HepG2 (cell line): ENCODE data around the gene SLC5A6. TPM values are rescaled to one million over a fixed set of nuclear protein-coding genes. Genes with fewer than 3 reads are reported as not detected.

Experiments
- ARID2 ChIP-seq: sonication (generic); formaldehyde crosslinking; IDR thresholded peaks from 2 replicates; pipeline ENCODE4 v1.8.1; 2022; ENCODE audit warnings: mild to moderate bottlenecking, missing genetic modification reagents, borderline replicate concordance
- ARNT2 ChIP-seq: sonication (generic); formaldehyde crosslinking; IDR thresholded peaks from 2 replicates; pipeline ENCODE4 v1.8.0; 2022; ENCODE audit warnings: mild to moderate bottlenecking, low read depth, missing genetic modification reagents, moderate library complexity
- GTF3A ChIP-seq: sonication (generic); formaldehyde crosslinking; conservative IDR thresholded peaks from 2 replicates; pipeline ENCODE4 v1.4.0; 2020; ENCODE audit warnings: mild to moderate bottlenecking, missing genetic modification reagents
- MED13 ChIP-seq: sonication (generic); formaldehyde crosslinking; IDR thresholded peaks from 2 replicates; pipeline ENCODE4 v1.5.0; 2020; ENCODE audit warnings: missing genetic modification reagents
- NCOA5 ChIP-seq: sonication (generic); formaldehyde crosslinking; IDR thresholded peaks from 2 replicates; pipeline ENCODE4 v1.4.0; 2020; ENCODE audit warnings: missing genetic modification reagents
- PITX1 ChIP-seq: sonication (generic); formaldehyde crosslinking; IDR thresholded peaks from 2 replicates; pipeline ENCODE4 v1.5.1; 2020; ENCODE audit warnings: mild to moderate bottlenecking, missing genetic modification reagents
- RXRB ChIP-seq: IDR thresholded peaks from 2 replicates; pipeline ENCODE4 v1.6.1; 2016; ENCODE audit warnings: borderline replicate concordance, missing genetic modification reagents, missing compliant biosample characterization
- SCMH1 ChIP-seq: sonication (generic); formaldehyde crosslinking; IDR thresholded peaks from 2 replicates; pipeline ENCODE4 v1.9.0; 2021; ENCODE audit warnings: missing genetic modification reagents, mild to moderate bottlenecking, borderline replicate concordance
- SOX6 ChIP-seq, 2 experiments: fragments of 450-650 bp in 1 of 2; sonication (generic) in 1 of 2; formaldehyde crosslinking in 1 of 2; IDR thresholded peaks; 2 replicates each; pipeline versions ENCODE4 v1.4.0 to v1.6.1; 2017 to 2020; ENCODE audit warnings: antibody characterized with exemption in 1 of 2, mild to moderate bottlenecking in 1 of 2, missing genetic modification reagents in 1 of 2
- TBP ChIP-seq: sonication (generic); formaldehyde crosslinking; IDR thresholded peaks from 2 replicates; pipeline ENCODE4 v1.5.0; 2020; ENCODE audit warnings: missing genetic modification reagents
- ZBTB46 ChIP-seq: sonication (generic); formaldehyde crosslinking; IDR thresholded peaks from 2 replicates; pipeline ENCODE4 v1.4.0; 2020; ENCODE audit warnings: mild to moderate bottlenecking, missing genetic modification reagents, borderline replicate concordance
- ZHX1 ChIP-seq: sonication (generic); formaldehyde crosslinking; IDR thresholded peaks from 2 replicates; pipeline ENCODE4 v1.8.1; 2022; ENCODE audit warnings: low read depth, mild to moderate bottlenecking, missing genetic modification reagents
- ZNF318 ChIP-seq: sonication (generic); formaldehyde crosslinking; IDR thresholded peaks from 2 replicates; pipeline ENCODE4 v1.4.0; 2020; ENCODE audit warnings: mild to moderate bottlenecking, missing genetic modification reagents
- ZNF44 ChIP-seq: sonication (generic); formaldehyde crosslinking; IDR thresholded peaks from 2 replicates; pipeline ENCODE4 v1.5.1; 2020; ENCODE audit warnings: mild to moderate bottlenecking, missing genetic modification reagents
- ZNF672 ChIP-seq: sonication (generic); formaldehyde crosslinking; IDR thresholded peaks from 2 replicates; pipeline ENCODE4 v1.8.1; 2022; ENCODE audit warnings: missing genetic modification reagents
- ZNF709 ChIP-seq: sonication (generic); formaldehyde crosslinking; IDR thresholded peaks from 2 replicates; pipeline ENCODE4 v1.5.0; 2020; ENCODE audit warnings: mild to moderate bottlenecking, missing genetic modification reagents
- ZNF772 ChIP-seq: sonication (generic); formaldehyde crosslinking; IDR thresholded peaks from 2 replicates; pipeline ENCODE4 v1.5.0; 2020; ENCODE audit warnings: mild to moderate bottlenecking, missing genetic modification reagents
- polyA plus RNA-seq, 8 experiments: library from polyadenylated mRNA; depleted of rRNA in 3 of 8; stranded (reverse) in 7 of 8; unstranded in 1 of 8; fragments of >200 nt; fragmentation: Illumina TruSeq in 4 of 8; extraction: Trizol in 4 of 8; gene quantifications; 2 replicates each; pipeline versions ENCODE4 v1.2.1 to v1.2.3, GENCODE V29; 2011 to 2016; ENCODE audit warnings: low read depth in 4 of 8, missing spikeins in 1 of 8, mixed read lengths in 1 of 8; ENCODE audit not compliant: insufficient read depth in 1 of 8
- total RNA-seq, 5 experiments: library from RNA; depleted of rRNA; stranded (reverse); fragments of >200 nt; fragmentation: Illumina TruSeq; extraction: Trizol; gene quantifications; 2 replicates each; pipeline ENCODE4 v1.2.3, GENCODE V29; 2016; ENCODE audit warnings: low read depth in 1 of 5

SLC5A6 gene
- total and polyA plus RNA-seq, 2 of the 13 experiments (the other 11 are each of a cell fraction or from before 2014, with no cell fraction given) = 135 to 417 TPM

- TF ChIP-seq NCOA5 (CRISPR knock-in tag) = no peak
- no peak for TF ChIP-seq SOX6 (IDR thresholded peaks at IDR 0.05)
- no peak for TF ChIP-seq SOX6 (CRISPR knock-in tag; IDR thresholded peaks at IDR 0.05)
- TF ChIP-seq ZNF44 (CRISPR knock-in tag) = no peak
- peak; percentile 35; the same call in 1 of the 2 replicates for TF ChIP-seq PITX1 (CRISPR knock-in tag)
- no peak for TF ChIP-seq ZBTB46
- TF ChIP-seq ZNF672 (CRISPR knock-in tag) = no peak
- 0 out of 2 replicates have a peak, but pooled peaks have one; percentile 1 for TF ChIP-seq ZNF772 (CRISPR knock-in tag)
- 0 out of 2 replicates have a peak, but pooled peaks have one; percentile 24 for TF ChIP-seq GTF3A (CRISPR knock-in tag)
- TF ChIP-seq ZNF318 = no peak
- no peak for TF ChIP-seq RXRB (CRISPR knock-in tag)
- TF ChIP-seq MED13 (CRISPR knock-in tag) = no peak
- TF ChIP-seq TBP (CRISPR knock-in tag) = no peak
- no peak for TF ChIP-seq ZNF709 (CRISPR knock-in tag)
- no peak for TF ChIP-seq ARID2 (CRISPR knock-in tag)
- TF ChIP-seq ZHX1 (CRISPR knock-in tag) = no peak
- no peak for TF ChIP-seq SCMH1 (CRISPR knock-in tag)
- TF ChIP-seq ARNT2 = no peak; the same call in none of the 2 replicates
These were observed 676 bp downstream of the SLC5A6 start (continued) for GRCh38 chr2:27211241-27211942.
